Left lung (tissue), 10 donors: Measurements from ENCODE around the gene FAM110A. TPM values are rescaled to one million over a fixed set of nuclear protein-coding genes. Genes with fewer than 3 reads are reported as not detected.

Experiments
- ATAC-seq: fragments of 200-7000 bp; cut with Tn5 transposase; one replicate; pipeline ENCODE4 v1.9.1; 2020; ENCODE audit warnings: moderate library complexity
- DNase-seq, 4 donors: peaks; one replicate each; pipeline ENCODE4 v3.0.0-alpha.2; 2013 to 2020
- H3K27ac ChIP-seq, 2 donors: fragments of 200-600 bp; sonication (generic) in 1 of 2; one replicate each; pipeline versions ENCODE4 v1.5.0 to v1.8.0; 2020 to 2021
- H3K27me3 ChIP-seq, 2 donors: fragments of 200-600 bp; sonication (generic) in 1 of 2; one replicate each; pipeline versions ENCODE4 v1.5.0 to v1.8.0; 2020 to 2021
- H3K36me3 ChIP-seq, 2 donors: fragments of 200-600 bp; sonication (generic) in 1 of 2; one replicate each; pipeline versions ENCODE4 v1.5.0 to v1.8.0; 2020 to 2021
- H3K4me1 ChIP-seq, 2 donors: fragments of 200-600 bp; one replicate each; pipeline ENCODE4 v1.8.0; 2021
- H3K4me3 ChIP-seq, 2 donors: fragments of 200-600 bp; sonication (generic) in 1 of 2; one replicate each; pipeline versions ENCODE4 v1.5.0 to v1.8.0; 2020 to 2021; ENCODE audit warnings: mild to moderate bottlenecking in 1 of 2
- H3K9me3 ChIP-seq, 2 donors: fragments of 200-600 bp; sonication (generic) in 1 of 2; one replicate each; pipeline versions ENCODE4 v1.5.0 to v1.8.0; 2020 to 2021
- intact Hi-C, 2 donors: fragments of 100-400 bp; cut with DNase I; formaldehyde crosslinking; loops; one replicate each; pipeline versions ENCODE4 v1.11.2 to v1.14.2; 2022
- polyA plus RNA-seq, 6 donors: library from polyadenylated mRNA; unstranded; fragments of 120-200 nt; gene quantifications; one replicate each; pipeline ENCODE4 v1.2.1, GENCODE V29; 2013; ENCODE audit not compliant: insufficient read length in 6 of 6
- total RNA-seq, 2 donors: library from RNA; stranded (reverse); fragmentation: NEBNext Ultra II Directional; extraction: Animal tissue kit (Norgen Biotek cat#: 25700); gene quantifications; one replicate each; pipeline ENCODE4 v1.2.1, GENCODE V29; 2021
- TF ChIP-seq, protein P1 (sequence below), 2 donors: fragments of 200-600 bp; sonication (generic) in 1 of 2; IDR thresholded peaks; one replicate each; pipeline versions ENCODE4 v1.5.0 to v1.8.0; 2021; ENCODE audit warnings: antibody characterized with exemption in 2 of 2
- donor health status: DM: no; HTN: yes; CAD: no.
- donor health status: DM: no; HTN: no; CAD: no.

The FAM110A gene
- total and polyA plus RNA-seq, 8 donors = 11.8 to 21.5 (median 13.4) TPM

- peaks cover 20 to 74% of the 10 kb centered on the region in 2 donors for H3K4me1 ChIP-seq
- H3K27ac ChIP-seq = no peak overlapping the region
- TF ChIP-seq, protein P1, sequence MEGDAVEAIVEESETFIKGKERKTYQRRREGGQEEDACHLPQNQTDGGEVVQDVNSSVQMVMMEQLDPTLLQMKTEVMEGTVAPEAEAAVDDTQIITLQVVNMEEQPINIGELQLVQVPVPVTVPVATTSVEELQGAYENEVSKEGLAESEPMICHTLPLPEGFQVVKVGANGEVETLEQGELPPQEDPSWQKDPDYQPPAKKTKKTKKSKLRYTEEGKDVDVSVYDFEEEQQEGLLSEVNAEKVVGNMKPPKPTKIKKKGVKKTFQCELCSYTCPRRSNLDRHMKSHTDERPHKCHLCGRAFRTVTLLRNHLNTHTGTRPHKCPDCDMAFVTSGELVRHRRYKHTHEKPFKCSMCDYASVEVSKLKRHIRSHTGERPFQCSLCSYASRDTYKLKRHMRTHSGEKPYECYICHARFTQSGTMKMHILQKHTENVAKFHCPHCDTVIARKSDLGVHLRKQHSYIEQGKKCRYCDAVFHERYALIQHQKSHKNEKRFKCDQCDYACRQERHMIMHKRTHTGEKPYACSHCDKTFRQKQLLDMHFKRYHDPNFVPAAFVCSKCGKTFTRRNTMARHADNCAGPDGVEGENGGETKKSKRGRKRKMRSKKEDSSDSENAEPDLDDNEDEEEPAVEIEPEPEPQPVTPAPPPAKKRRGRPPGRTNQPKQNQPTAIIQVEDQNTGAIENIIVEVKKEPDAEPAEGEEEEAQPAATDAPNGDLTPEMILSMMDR (IDR thresholded peaks at IDR 0.05) = no peak
- intact Hi-C loops = no loop called here
- peaks cover 0 to 22% of the 10 kb centered on the region in 2 donors for H3K27me3 ChIP-seq
- H3K9me3 ChIP-seq = no peaks in the 10 kb centered on the region
- DNase-seq (no peak), ATAC-seq (no peak)
- no peaks in the 10 kb centered on the region for H3K36me3 ChIP-seq
- H3K4me3 ChIP-seq = no peak overlapping the region
These were observed 6.1 kb downstream of the FAM110A start for GRCh38 chr20:839626-840025.

- DNase-seq (no peak), ATAC-seq (no peak)
- no peak overlapping the region for H3K4me3 ChIP-seq
- peaks cover 21 to 74% of the 10 kb centered on the region in 2 donors for H3K4me1 ChIP-seq
- H3K36me3 ChIP-seq = peaks cover 0 to 4% of the 10 kb centered on the region in 2 donors
- no peak overlapping the region for H3K27ac ChIP-seq
- TF ChIP-seq, protein P1 (IDR thresholded peaks at IDR 0.05) = no peak
- H3K9me3 ChIP-seq = no peaks in the 10 kb centered on the region
- peaks cover 0 to 26% of the 10 kb centered on the region in 2 donors for H3K27me3 ChIP-seq
- intact Hi-C loops = no loop called here
These were observed 7.0 kb downstream of the FAM110A start for GRCh38 chr20:840503-840857.

GRCh38 chr20:840858-841567, 7.5 kb downstream of the FAM110A start:
- H3K9me3 ChIP-seq = no peaks in the 10 kb centered on the region
- H3K36me3 ChIP-seq = peaks cover 0 to 8% of the 10 kb centered on the region in 2 donors
- TF ChIP-seq, protein P1 (IDR thresholded peaks at IDR 0.05) = no peak
- H3K4me3 ChIP-seq = peak overlapping the region; percentile 27 to 50
- ATAC-seq (peak; percentile 51), DNase-seq (peak in 3 of 4 donors; percentile 58 to 93 (median 73))
- H3K27ac ChIP-seq = peak overlapping the region; percentile 41 to 70
- peaks cover 16 to 74% of the 10 kb centered on the region in 2 donors for H3K4me1 ChIP-seq
- peaks cover 0 to 26% of the 10 kb centered on the region in 2 donors for H3K27me3 ChIP-seq
- intact Hi-C loops = no loop called here

- Histone ChIP-seq H3K9me3 (no peaks in the 10 kb centered on the region), H3K36me3 (peaks cover 0 to 8% of the 10 kb centered on the region in 2 donors), H3K4me1 (peaks cover 12 to 74% of the 10 kb centered on the region in 2 donors), H3K27ac (peak overlapping the region; percentile 41 to 70), H3K4me3 (peak overlapping the region; percentile 27 to 50), H3K27me3 (peaks cover 0 to 26% of the 10 kb centered on the region in 2 donors)
- peak; percentile 72 for ATAC-seq
- DNase-seq = peak in 3 of 4 donors; percentile 66 to 87 (median 77)
- TF ChIP-seq, protein P1 (IDR thresholded peaks at IDR 0.05) = no peak
- intact Hi-C loops = no loop called here
These were observed 8.3 kb downstream of the FAM110A start for GRCh38 chr20:841568-842546.

DNA sequence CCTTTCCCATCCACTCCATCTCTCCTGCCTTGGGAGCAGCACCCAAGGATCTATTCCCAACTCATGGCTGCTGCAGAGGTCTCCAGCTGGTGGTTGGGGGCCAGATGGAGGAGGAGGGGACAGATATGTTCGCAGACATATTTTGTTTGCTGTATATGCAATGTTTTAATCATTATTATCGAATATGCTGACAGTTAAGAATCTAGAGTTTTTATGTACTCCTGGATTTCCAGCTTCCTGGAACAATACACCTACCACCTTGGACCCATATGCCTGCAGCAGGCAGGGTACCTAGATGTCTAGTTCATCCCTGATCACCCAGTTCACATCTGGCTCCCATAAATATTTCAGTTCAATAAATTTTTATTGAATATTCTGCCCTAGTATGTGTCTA, 9.0 kb downstream of the FAM110A start:
- ATAC-seq = no peak
- peaks cover 12 to 74% of the 10 kb centered on the region in 2 donors for H3K4me1 ChIP-seq
- H3K27ac ChIP-seq = peak overlapping the region in 1 of 2 donors; percentile 41
- TF ChIP-seq, protein P1 (IDR thresholded peaks at IDR 0.05) = no peak
- intact Hi-C loops = no loop called here
- peaks cover 0 to 8% of the 10 kb centered on the region in 2 donors for H3K36me3 ChIP-seq
- H3K4me3 ChIP-seq = peak overlapping the region in 1 of 2 donors; percentile 50
- no peak for DNase-seq
- no peaks in the 10 kb centered on the region for H3K9me3 ChIP-seq
- peaks cover 0 to 26% of the 10 kb centered on the region in 2 donors for H3K27me3 ChIP-seq
